Ishikawa (cell line): ENCODE results near the gene EDEM1.

ENCODE experiments used
- CEBPB ChIP-seq: IDR thresholded peaks from 2 replicates; pipeline ENCODE4 v1.6.1; 2012
- CREB1 ChIP-seq: IDR thresholded peaks from 2 replicates; pipeline ENCODE4 v1.6.1; 2012; ENCODE audit warnings: low read depth
- EGR1 ChIP-seq: IDR thresholded peaks from 2 replicates; pipeline ENCODE4 v1.6.1; 2012
- EP300 ChIP-seq: IDR thresholded peaks from 2 replicates; pipeline ENCODE4 v1.6.1; 2012; ENCODE audit warnings: borderline replicate concordance
- FOXM1 ChIP-seq: IDR thresholded peaks from 2 replicates; pipeline ENCODE4 v1.6.1; 2012; ENCODE audit warnings: low read depth, borderline replicate concordance
- MAX ChIP-seq: IDR thresholded peaks from 2 replicates; pipeline ENCODE4 v1.6.1; 2012
- NFIC ChIP-seq: IDR thresholded peaks from 2 replicates; pipeline ENCODE4 v1.6.1; 2012
- RAD21 ChIP-seq: IDR thresholded peaks from 2 replicates; pipeline ENCODE4 v1.6.1; 2012; ENCODE audit warnings: low read depth
- REST ChIP-seq: IDR thresholded peaks from 2 replicates; pipeline ENCODE4 v1.6.1; 2012; ENCODE audit warnings: low read depth, mild to moderate bottlenecking
- TAF1 ChIP-seq: IDR thresholded peaks from 2 replicates; pipeline ENCODE4 v1.6.1; 2012; ENCODE audit warnings: low read depth, mild to moderate bottlenecking
- TCF12 ChIP-seq: IDR thresholded peaks from 2 replicates; pipeline ENCODE4 v1.6.1; 2012; ENCODE audit warnings: low read depth
- TEAD4 ChIP-seq: IDR thresholded peaks from 2 replicates; pipeline ENCODE4 v1.6.1; 2012
- YY1 ChIP-seq: IDR thresholded peaks from 2 replicates; pipeline ENCODE4 v1.6.1; 2012; ENCODE audit warnings: low read depth
- ZBTB7A ChIP-seq: IDR thresholded peaks from 2 replicates; pipeline ENCODE4 v1.6.1; 2012; ENCODE audit warnings: low read depth
- TF ChIP-seq, protein P1 (sequence below): IDR thresholded peaks from 2 replicates; pipeline ENCODE4 v1.6.1; 2012

EDEM1 gene

GRCh38 chr3:5187156-5187919 lies at the start of gene EDEM1:
TSS of gene EDEM1 (plus strand) at chr3:5187707. CDS start at chr3:5187806, 99 bp downstream.
- TF ChIP-seq ZBTB7A: 0 out of 2 replicates have a peak, but pooled peaks have one; percentile 36
- TF ChIP-seq MAX: peak; percentile 49; the same call in 1 of the 2 replicates
- no peak for TF ChIP-seq CREB1

DNA sequence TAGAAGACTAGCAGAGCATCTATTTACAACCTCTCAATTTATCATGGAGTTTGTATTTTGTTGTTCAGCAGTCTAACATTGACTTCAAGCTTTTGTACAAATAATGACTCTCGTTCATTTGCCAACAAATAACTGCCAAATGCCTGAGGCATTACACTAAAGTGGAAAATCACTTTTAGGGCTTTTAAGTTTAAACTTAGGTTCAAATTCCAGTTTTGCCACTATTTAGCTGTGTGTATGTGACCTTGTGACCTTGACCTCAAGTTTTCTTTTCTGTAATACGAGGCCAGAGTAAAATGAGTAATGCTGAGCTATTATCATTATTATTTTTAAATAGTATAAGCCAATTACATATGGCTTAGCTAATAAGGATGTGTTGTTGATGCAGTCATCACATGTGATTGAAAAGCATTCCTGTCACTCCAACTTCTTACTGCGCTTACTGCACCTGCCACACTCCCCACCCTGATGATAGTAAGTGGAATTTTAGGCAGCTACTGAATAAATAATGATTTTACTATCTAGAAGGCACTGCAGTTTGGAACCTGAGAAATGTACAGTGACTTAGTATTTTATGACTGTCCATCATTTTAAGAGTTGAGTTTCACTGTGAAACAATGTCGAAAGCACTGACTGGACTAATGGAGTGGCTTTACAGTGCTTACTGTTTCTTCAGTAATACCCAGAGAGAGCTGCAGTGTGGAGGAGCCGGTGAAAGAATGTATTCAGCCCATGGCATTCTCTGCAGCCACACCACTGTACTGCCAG lies 49.1 kb upstream of the EDEM1 start:
- TF ChIP-seq TEAD4 (no peak), ZBTB7A (no peak), CREB1 (no peak), MAX (no peak), TAF1 (no peak), EP300 (no peak), YY1 (no peak), RAD21 (no peak), REST (no peak), EGR1 (no peak), FOXM1 (no peak), NFIC (no peak), CEBPB (no peak), TCF12 (no peak)
- TF ChIP-seq, protein P1, sequence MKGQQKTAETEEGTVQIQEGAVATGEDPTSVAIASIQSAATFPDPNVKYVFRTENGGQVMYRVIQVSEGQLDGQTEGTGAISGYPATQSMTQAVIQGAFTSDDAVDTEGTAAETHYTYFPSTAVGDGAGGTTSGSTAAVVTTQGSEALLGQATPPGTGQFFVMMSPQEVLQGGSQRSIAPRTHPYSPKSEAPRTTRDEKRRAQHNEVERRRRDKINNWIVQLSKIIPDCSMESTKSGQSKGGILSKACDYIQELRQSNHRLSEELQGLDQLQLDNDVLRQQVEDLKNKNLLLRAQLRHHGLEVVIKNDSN: no peak

DNA sequence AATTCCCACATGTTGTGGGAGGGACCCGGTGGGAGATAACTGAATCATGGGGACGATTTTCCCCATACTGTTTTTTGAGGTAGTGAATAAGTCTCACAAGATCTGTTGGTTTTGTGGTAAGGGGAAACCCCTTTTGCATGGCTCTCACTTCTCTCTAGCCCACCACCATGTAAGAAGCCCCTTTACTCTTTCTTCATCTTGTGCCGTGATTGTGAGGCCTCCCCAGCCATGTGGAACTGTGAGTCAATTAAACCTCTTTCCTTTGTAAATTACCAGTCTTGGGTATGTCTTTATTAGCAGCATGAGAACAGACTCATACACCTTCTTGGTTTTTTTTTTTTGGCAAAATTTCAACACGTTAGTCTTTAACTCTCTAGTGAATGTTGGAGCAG lies 47.3 kb upstream of the EDEM1 start:
- TF ChIP-seq RAD21 (no peak), NFIC (no peak), TCF12 (no peak), EP300 (no peak), YY1 (no peak), ZBTB7A (no peak), REST (no peak), MAX (no peak)

- TF ChIP-seq, protein P1: no peak
- no peak for TF ChIP-seq CEBPB
- no peak for TF ChIP-seq EP300
- TF ChIP-seq REST: no peak
- TF ChIP-seq TCF12: no peak
- no peak for TF ChIP-seq RAD21
- no peak for TF ChIP-seq MAX
- TF ChIP-seq FOXM1: no peak
- TF ChIP-seq NFIC: no peak
- no peak for TF ChIP-seq TAF1
- no peak for TF ChIP-seq EGR1
- no peak for TF ChIP-seq YY1
- TF ChIP-seq CREB1: no peak
- TF ChIP-seq ZBTB7A: no peak
- no peak for TF ChIP-seq TEAD4
Observed at GRCh38 chr3:5140839-5141238, 46.7 kb upstream of the EDEM1 start.
